Activated naive CD4-positive, alpha-beta T cell (primary cell): Measurements from ENCODE around the gene SKP2.
"Not testable (repeated sequence)": the region's sequence is repeated elsewhere in the genome, so short reads cannot be mapped to it uniquely, and the experiment has no call there.

Experiments
- DNase-seq, 4 experiments: peaks; one replicate each; lab custom pipeline; 2025; lab: John Stamatoyannopoulos, UW

The SKP2 gene

DNA sequence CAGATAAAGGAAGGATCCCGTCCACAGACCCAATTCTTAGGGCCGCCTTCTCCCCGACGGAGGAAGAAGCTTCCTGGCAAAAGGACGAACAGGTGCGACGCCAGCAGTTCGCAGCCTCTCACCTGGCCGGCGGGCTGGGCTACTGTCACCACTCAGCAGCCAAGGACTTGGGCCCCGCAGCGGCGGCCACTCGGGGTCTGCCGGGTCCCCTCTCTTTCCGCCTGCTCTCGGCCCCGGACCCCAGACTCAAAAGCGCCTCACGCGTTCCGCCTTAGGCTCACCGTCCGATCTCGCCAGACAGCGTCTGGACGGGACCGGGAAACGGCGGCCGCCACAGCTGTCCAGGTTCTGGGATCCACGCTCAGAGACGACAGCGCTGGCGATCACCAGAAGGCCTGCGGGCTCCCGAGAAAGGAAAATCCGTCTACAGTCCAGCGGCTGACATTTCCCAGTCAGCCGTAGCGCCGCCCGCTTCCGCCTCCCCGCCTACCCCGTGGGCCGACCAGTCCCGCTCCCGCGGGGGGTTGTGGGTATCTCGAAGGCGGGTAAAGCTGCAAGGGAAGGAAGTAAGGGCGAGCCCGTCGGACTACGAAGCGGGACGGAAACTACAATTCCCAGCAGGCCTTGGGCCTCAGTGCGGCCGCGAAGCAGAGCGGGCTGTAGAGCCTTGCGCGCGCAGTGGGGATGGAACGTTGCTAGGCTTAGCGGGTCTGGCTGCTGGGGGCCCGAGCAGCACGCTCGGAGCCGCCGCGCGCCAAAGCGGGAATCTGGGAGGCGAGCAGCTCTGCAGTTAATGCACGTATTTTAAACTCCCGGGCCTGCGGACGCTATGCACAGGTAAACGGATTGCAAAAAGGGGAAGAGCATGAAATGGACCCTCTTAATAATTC is at the start of gene SKP2, which contains the start of gene LMBRD2:
Gene SKP2, plus strand, starts transcription at position 678 of the 890 bp plus-strand sequence. Its CDS starts 152 bp downstream, at position 830.
Gene LMBRD2, minus strand, starts transcription at position 454 of the 890 bp plus-strand sequence. CDS start 8,538 bp downstream, outside the sequence.
- peak; percentile 86 to 95 (median 92) for DNase-seq

DNA sequence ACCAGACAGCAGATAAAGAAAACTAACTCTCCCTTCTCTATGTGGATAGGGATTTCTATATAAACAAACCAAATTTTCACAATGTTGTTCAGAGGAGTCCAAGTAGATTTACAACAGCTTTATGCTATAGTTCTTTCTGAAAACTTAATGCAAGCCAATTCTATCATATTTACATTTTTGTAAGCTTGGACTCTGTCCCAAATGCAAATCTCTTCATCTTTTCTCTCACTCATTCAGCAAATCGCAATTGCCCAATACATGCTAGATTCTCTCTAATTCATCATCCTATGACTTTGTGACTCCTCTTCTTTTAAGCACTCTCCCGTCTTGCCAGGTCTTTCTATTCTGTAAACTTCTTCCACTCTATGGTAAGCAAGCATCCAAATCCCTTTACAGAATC is 46.1 kb upstream of the SKP2 start:
- no peak for DNase-seq

DNA sequence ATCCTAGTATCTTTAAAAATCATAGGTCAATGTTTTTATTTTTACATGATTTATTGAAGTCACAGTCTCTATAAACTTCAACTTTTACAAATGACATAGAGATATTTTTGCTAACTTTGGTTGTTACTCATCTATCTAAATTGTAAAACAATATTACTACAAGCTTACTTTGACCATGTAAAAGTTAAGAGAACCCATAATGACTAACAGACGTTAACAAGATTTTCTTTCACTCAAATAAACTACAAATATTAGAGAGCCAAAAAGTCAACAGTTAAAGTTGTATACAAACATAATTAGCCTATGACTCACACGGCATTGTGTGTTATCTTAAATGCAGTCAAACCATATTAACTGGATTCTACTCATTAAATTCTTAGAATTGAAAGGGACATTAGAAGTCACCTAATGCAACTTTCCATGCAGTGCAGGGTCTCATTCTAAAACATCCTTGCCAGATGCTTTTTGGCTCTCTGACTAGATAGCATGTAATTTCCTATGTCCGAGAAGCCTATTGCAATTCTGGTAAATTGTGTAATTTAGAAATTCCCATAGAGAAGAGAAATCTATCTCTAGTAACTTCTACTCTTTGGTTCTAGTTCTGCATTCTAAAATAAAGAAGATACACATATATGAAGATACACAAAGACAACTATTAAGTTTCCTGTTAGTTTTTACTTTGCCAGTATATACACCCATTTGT is 43.0 kb upstream of the SKP2 start:
- no peak for DNase-seq

DNA sequence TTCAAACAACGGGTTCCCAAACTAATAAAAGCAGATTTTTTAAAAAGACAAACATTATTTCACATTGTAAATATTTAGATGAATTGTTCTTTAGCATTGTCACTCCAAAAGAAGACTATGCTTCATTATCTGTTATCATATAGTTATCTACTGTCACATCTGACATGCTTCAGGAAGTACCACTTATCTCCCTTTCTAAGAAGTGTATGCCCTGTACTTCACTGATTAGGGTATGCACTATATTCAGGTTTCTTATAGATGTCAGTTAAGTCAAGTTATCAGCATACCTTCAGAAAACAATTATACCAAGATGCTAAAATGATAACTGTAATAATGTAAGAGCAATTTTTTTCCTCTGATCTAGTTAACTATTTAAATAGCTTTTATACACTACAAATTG is 40.7 kb upstream of the SKP2 start:
- DNase-seq, result no peak

DNA sequence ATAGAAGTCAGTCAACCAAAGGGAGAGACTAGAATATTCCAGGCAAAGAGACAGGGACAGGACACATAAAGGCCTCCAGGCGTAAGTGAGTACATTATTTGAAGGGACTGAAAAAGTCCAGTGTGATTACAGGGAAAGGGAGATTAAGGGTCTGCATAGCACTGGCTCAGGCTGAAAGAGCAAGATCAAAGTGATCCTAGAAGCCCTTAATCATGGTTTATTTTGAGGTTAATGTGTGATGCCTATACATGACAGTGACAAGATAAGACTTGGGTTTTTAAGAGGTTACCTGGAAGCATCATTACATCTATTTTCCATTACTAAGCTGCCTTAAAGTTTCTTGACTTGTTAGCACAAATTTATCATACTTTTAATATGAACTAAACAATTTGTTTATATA is 26.0 kb upstream of the SKP2 start:
- no peak for DNase-seq

DNA sequence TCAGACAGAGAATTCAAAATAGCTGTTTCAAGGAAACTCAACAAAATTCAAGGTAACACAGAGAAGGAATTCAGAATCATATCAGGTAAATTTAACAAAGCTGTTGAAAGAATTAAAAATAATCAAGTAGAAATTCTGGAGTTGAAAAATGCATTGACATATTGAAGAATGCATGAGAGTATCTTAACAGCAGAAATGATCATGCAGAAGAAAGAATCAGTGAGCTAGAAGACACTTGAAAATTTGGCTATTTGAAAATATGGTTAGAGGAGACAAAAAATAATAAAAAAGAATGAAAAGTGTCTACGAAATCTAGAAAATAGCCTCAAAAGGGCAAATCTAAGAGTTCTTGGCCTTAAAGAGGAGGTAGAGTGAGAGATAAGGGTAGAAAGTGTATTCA is 23.1 kb upstream of the SKP2 start:
- DNase-seq, result no peak

DNA sequence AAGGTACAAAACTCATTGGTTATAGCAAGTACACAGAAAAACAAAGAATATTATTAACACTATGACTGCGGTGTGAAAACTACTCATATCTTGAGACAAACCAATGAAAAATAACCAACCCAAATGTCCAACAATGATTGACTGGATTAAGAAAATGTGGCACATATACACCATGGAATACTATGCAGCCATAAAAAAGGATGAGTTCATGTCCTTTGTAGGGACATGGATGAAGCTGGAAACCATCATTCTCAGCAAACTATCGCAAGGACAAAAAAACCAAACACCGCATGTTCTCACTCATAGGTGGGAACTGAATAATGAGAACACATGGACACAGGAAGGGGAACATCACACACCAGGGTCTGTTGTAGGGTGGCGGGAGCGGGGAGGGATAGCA is 22.2 kb upstream of the SKP2 start:
- DNase-seq, result not testable (repeated sequence)

DNA sequence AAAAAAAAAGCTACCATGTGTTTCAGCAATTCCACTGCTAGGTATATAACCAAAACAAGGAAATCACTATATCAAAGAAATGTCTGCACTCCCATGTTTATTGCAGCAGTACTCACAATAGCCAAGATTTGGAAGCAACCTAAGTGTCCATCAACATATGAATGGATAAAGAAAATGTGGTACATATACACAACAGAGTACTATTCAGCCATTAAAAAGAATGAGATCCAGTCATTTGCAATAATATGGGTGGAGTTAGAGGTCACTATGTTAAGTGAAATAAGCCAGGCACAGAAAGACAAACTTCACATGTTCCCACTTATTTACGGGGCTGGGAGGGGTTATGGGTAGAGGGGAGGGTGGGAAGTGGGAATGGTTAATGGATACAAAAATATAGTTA is 18.9 kb upstream of the SKP2 start:
- not testable (repeated sequence) for DNase-seq

DNA sequence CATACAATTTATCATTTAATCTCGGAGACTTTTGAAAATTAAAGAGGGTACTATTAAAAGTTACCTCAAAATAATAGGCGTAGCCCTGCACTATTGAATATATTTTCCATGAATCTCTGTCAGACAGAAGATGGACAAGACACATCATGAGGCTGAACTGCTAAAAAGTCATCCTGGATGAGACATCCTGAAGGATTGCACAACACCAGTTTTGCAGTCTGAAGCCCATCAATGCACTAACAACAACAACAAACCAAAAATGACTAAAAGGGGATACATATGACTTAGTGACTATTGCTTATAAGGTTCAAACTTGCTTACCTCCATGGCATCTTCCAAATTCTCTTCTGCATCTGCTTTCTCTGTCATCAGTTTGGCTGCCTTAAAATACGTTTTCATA is 15.9 kb upstream of the SKP2 start:
- DNase-seq, result no peak

DNA sequence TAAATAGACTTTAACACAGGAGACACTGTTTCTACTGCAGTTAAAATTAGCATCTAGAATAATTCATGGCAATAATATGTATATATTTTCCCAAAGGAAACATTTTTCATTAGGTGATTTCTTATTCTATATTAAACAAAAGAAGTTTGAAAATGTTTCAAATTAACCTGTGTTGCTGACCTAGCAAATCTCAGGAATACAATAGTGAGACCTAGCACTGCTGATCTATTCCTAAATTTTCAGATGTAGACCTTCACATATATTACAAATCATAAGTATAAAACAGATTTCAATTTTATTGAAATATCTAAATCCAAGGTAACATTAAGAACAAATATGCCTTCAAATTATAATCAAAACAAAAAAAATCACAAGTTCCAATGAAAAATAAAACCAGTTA is 15.3 kb upstream of the SKP2 start:
- DNase-seq, result no peak

DNA sequence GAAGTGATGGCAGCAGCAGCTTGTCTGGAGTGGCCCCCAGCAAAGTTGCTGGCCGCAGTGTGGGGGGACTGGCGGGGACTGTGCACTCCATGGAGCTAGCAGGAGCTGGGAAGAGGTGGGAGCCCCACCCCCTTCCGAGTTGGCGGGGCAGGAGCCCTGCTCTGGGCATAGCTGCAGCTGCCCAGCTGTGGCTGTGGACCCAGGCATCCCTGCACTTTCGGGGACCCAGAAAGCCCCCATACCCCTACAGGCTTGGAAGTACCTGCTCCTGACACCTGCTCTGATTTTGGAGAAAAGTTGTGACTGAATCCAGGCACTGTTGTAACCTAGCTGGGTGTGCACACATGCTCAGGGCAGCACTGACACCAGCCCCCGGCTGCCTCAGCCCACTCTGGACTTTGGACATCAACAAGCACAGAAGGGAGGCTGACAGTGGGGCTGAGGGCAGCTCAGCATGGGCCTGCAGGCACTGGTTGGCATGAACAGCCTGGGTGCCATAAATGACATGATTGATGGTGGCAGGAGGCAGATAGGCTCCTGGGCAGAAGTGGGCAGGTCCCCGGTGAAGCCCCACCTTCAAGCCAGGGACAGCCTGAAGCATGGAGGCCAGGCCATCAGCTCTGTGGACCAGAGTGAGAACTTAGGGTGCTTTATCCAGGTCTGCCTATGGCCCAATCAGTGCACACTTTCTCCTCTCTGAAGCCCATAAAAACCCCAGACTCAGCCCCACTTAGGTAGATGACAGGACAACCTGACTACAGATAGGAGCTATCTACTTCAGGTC is 12.8 kb upstream of the SKP2 start:
- no peak for DNase-seq

DNA sequence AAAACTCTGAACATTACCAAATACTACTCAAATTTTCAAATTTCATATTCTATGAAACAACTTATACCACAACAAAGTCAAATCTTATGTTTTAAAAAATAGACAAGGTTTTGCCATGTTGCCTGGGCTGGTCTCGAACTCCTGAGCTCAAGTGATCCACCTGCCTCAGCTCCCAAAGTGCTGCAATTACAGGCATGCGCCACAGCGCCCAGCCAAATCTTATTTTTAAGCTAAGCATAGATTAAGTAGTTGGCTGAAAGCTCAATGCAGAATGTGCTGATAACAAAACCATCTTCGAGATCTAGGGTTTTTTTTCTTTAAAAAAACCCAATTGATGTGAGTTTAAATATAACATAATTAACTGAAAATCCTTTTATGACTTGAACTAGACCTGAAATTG is 6.6 kb upstream of the SKP2 start:
- DNase-seq, result no peak

DNA sequence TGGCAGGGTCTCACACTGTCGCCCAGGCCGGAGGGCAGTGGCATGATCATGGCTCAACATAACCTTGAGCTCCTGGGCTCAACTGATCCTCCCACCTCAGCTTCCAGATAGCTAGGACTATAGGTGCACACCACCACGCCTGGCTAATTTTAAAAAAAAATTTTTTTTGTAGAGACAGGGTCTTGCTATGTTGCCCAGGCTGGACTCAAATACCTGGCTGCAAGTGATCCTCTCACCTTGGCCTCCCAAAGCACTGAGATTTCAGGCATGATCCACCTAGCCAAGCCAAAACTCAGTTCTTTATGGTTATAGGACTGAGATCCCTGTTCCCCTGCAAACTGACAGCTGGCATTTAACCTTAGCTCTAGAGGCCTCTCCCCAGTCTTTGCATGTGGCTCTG is 5.5 kb upstream of the SKP2 start:
- DNase-seq, result no peak

DNA sequence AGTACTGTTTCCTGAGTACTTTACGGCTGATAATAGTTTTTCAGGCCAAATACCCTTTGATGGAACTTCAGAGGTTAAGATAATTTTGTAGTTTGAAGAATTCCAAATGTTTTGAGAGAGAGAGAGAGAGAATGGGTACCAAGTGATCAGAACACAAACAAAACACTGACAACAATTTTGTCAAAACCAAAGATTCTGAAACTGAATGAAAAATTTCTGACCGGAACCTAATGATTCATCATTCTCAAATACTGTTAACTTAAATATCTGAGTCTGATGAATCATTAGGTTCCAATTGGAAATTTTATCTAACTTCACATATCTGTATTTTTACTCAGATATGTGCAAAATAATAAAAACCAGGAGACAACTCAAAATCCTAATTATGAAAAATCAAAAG is 4.2 kb upstream of the SKP2 start:
- DNase-seq, result no peak

DNA sequence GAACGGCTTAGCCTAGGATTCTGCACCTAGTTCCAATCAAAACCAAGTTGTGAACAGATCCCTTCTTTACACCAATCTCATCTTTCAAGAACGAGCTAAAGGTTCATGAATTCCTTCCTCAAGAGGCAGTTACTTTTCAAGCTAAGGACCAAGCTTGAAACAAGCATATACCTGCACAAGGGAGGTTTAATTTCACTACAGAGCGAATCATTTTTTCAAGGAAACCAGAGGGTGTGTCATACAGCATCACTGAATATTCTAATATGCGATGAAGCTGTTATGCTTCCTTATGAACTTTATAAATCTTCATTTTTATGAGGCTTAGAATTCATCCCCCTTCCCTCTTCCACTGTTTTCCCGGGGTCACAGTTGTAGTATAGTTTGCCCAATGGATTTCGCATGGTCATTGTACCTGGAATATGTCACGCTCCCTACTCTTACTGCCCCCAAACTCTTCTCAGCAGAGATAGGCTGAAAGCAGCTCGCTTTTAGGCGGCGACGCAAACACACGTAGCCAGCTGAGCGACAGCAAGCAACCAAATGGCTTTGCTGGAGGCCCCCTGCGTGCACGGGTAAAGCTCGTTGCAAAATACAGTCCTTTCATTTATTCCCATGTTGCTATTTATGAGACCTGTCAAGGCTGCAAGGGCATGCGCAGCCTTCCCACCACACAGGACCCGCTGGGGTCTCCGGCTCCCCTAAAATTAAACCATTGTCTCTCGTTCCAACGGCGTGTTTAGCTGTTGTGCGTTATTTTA is 1.1 kb upstream of the SKP2 start:
- peak in 2 of 4 experiments; percentile 11 to 13 for DNase-seq

DNA sequence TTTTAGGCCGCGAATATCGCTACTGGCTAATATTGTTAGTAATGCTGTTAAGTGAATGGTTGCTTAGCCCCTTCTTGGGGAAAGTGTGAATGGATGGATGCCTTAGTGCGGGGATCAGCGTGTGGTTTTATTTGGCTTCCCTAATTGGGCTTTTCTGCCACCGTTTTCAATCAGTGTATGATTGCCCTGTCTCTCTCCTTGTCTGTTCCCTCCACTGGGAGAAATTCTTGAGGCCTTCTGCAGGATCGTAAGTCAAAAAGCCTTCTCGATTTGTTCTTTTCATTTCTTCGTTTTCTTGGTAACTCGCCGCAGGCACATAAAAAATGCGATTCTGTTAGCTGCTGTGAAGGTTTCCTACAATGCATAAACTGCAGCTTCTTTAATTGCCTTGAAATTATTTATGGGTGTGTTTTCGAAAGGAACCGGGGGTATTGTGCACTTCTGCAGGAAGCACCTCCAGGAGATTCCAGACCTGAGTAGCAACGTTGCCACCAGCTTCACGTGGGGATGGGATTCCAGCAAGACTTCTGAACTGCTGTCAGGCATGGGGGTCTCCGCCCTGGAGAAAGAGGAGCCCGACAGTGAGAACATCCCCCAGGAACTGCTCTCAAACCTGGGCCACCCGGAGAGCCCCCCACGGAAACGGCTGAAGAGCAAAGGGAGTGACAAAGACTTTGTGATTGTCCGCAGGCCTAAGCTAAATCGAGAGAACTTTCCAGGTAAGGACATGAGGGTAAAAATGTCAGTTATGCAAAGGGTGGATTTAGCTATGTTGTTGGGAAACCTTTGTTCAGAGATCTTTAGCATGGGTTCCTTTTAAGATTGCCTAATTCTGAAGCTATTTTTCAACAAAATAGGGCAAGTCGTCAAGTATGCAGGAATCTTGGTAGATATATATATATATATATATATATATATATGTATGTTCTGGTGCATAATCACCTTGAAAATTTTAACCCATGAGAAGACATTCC is 700 bp downstream of the SKP2 start:
- no peak for DNase-seq

DNA sequence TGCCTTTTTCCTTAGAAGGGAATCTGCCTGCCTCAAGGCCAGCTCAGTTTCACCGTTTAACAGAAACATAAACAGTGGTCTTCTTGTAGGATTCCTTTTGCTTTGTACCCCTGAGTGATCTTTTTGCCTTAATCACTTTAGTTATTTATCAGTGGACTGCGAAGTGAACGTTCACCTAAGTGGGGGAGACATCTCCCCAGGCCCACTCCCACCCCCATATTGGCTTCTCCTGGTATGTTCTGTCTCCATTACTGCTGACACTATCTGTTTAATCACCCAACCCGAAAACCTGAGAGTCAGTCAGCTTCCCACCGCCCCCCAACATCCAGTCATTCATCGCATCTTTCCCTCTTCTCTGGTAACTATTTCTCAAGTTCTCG is 1.4 kb downstream of the SKP2 start:
- no peak for DNase-seq

DNA sequence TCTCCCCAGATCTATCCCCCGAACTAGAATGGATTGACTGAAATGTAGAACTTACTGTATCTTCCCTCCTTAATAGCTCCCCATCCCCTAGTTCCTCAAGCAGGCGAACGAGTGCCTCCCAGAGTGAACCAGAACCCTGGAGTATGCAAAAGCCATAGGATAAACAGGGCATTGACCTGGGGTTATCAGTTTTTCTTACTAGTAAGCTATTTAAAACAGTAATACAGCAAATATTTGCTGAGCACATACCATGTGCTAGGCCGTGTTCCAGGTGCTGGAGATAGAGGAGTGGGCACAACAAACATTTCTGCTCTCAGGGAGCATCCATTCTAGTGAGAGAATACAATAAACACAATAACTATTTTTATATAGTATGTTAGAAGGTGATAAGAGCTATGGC is 1.8 kb downstream of the SKP2 start:
- no peak for DNase-seq

DNA sequence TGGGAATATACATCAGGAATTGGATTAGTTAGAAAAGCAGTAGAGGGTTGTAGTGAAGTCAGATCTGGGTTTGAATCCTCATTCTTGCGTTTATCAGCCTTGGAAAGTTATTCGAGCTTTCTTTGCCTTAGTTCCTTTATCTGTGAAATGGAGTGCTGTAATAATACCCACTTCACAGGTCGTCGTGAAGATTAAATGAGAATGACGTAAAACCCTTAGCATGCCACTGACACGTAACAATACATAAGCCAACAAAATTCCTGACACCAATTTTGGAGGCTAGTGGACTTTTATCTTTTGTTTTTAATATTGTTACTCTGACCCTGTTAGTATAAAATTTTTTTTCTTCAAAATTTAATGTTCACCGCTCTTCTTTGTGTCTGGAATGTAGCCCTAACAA is 3.4 kb downstream of the SKP2 start:
- no peak for DNase-seq

DNA sequence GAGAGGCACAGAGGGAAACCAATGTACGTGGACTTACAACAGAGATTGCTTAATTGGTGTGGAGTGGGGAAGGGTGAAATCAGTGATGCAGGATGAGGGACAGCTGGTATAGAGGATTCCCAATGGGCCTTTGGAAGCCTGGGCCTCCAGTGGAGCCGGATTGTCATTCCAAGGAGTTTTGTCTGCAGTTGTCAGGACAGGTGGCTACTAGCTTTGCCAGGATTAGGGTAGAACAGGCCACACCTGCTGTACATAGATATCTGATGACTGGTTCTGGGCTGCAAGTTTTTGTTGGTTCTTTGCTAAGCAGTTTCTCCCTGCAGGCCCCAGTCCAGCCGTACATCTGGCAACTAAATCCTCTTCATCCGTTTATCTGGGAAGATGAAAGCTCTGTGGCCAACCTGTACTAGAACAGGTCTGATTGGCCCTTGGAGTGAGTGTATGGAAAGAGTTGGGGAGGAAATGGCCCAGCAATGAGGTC is 4.2 kb downstream of the SKP2 start:
- no peak for DNase-seq
